HepG2 (cell line): ENCODE results near the gene TMTC1. TPM values are rescaled to one million over a fixed set of nuclear protein-coding genes. Genes with fewer than 3 reads are reported as not detected.

Experiments
- E2F2 ChIP-seq: sonication (generic); formaldehyde crosslinking; IDR thresholded peaks from 2 replicates; pipeline ENCODE4 v1.4.0; 2020; ENCODE audit warnings: missing genetic modification reagents, borderline replicate concordance
- KLF15 ChIP-seq: sonication (generic); formaldehyde crosslinking; IDR thresholded peaks from 2 replicates; pipeline ENCODE4 v1.8.1; 2023; ENCODE audit warnings: borderline replicate concordance, mild to moderate bottlenecking, inconsistent platforms, missing genetic modification reagents, mixed read lengths
- LRRFIP1 ChIP-seq: sonication (generic); formaldehyde crosslinking; conservative IDR thresholded peaks from 2 replicates; pipeline ENCODE4 v1.4.0; 2020; ENCODE audit warnings: missing genetic modification reagents
- MED8 ChIP-seq: sonication (generic); formaldehyde crosslinking; IDR thresholded peaks from 2 replicates; pipeline ENCODE4 v1.8.1; 2023; ENCODE audit warnings: mild to moderate bottlenecking, missing genetic modification reagents; ENCODE audit not compliant: insufficient replicate concordance
- NFKBIZ ChIP-seq: IDR thresholded peaks from 2 replicates; pipeline ENCODE4 v1.6.1; 2018; ENCODE audit warnings: missing genetic modification reagents, missing compliant biosample characterization
- TARDBP ChIP-seq: sonication (generic); formaldehyde crosslinking; IDR thresholded peaks from 2 replicates; pipeline ENCODE4 v1.8.0; 2022; ENCODE audit warnings: mild to moderate bottlenecking, missing genetic modification reagents
- ZNF569 ChIP-seq: sonication (generic); formaldehyde crosslinking; IDR thresholded peaks from 2 replicates; pipeline ENCODE4 v1.5.0; 2020; ENCODE audit warnings: mild to moderate bottlenecking, missing genetic modification reagents, moderate library complexity, borderline replicate concordance
- ZNF577 ChIP-seq: sonication (generic); formaldehyde crosslinking; IDR thresholded peaks from 2 replicates; pipeline ENCODE4 v1.4.0; 2020; ENCODE audit warnings: mild to moderate bottlenecking, low read depth, missing genetic modification reagents, borderline replicate concordance
- polyA plus RNA-seq, 8 experiments: library from polyadenylated mRNA; depleted of rRNA in 3 of 8; stranded (reverse) in 7 of 8; unstranded in 1 of 8; fragments of >200 nt; fragmentation: Illumina TruSeq in 4 of 8; extraction: Trizol in 4 of 8; gene quantifications; 2 replicates each; pipeline versions ENCODE4 v1.2.1 to v1.2.3, GENCODE V29; 2011 to 2016; ENCODE audit warnings: low read depth in 4 of 8, missing spikeins in 1 of 8, mixed read lengths in 1 of 8; ENCODE audit not compliant: insufficient read depth in 1 of 8
- total RNA-seq, 5 experiments: library from RNA; depleted of rRNA; stranded (reverse); fragments of >200 nt; fragmentation: Illumina TruSeq; extraction: Trizol; gene quantifications; 2 replicates each; pipeline ENCODE4 v1.2.3, GENCODE V29; 2016; ENCODE audit warnings: low read depth in 1 of 5

Gene TMTC1
- total and polyA plus RNA-seq, 2 of the 13 experiments (the other 11 are each of a cell fraction or from before 2014, with no cell fraction given), result 0.69 to 1.8 TPM

DNA sequence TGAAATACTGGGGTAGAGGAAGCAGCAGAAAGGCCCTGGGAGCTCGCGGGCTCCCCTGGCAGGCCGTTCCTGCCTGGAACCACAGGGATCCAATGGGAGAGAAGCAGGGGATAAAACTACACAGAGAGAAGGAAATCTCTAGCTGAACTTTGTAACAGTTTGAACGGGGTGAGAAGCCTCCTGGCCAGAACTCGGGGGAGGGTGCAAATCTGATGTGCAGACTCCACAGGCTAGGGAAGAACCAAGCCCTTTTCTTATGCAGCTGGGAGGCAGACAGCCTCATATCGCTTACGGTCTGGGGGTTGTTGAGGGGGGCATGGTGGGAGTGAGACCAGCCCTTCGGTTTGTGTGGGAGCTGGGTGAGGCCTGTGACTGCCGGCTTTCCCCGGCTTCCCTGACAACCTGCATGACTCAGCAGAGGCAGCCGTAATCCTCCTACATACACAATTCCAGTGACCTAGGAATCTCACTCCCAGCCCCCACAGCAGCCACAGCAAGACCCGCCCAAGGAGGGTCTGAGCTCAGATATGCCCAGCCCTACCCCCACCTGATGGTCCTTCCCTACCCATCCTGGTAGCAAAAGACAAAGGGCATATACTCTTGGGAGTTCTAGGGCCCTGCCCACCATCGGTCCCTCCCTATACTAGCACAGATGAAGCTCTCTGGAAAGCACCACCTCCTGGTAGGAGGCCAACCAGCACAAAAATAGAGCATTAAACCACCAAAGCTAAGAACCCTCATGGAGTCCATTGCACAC is 143.0 kb downstream of the TMTC1 start (continued):
- TF ChIP-seq KLF15 (CRISPR knock-in tag), result no peak
- no peak for TF ChIP-seq LRRFIP1
- no peak for TF ChIP-seq ZNF577
- no peak for TF ChIP-seq NFKBIZ (CRISPR knock-in tag)
- no peak for TF ChIP-seq E2F2 (CRISPR knock-in tag)
- no peak for TF ChIP-seq MED8
- no peak for TF ChIP-seq ZNF569 (CRISPR knock-in tag)
- no peak for TF ChIP-seq TARDBP (CRISPR knock-in tag)
